Activated CD4-positive, CD25-positive, alpha-beta regulatory T cell treated with anti-CD3 and anti-CD28 coated beads, Interleukin-2, amount 50 U/mL, for 16 hours (primary cell): Measurements from ENCODE around the gene SPATA33.

ENCODE experiments used
- DNase-seq: peaks from one replicate; pipeline ENCODE4 v3.0.0-alpha.2; 2020; ENCODE audit warnings: low read depth, low spot score

Gene SPATA33

DNA sequence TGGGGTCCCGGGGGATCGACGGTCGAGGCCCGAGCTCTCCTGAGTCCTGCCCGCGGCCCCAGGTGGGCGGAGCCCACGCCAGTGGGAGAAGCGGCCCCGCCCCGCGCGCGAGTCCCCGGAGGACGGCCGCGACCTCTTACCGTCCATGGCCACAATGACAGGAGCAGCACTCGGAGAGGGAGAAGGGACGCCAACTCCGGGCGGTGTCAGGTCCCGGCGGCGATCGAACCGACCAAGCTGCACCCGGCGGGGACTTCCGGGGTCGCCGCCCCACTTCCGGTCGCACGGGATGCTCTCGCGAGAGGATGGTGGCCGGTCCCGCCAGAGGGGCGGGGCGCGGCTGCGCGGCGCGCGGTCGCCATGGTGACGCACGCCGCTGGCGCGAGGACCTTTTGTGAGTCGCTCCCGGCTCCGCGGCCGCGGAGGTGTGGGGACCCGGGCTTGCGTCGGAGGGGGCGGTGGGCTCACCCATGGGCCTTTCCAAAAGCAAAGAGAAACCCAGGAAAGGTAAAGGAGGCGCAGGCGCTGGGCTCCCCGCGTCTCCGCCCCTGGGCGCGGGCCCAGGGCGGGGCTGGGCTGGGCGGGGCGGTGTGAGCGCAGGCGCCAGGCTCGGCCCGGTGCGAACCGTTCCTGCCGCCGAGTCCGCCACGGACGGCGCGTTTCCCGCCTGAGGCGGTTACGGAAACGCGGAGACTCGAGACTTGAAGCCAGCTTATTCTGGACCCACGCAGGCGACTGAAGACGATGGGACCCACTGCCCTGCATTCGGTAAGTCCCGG lies at the start of gene SPATA33, which contains the start of gene CHMP1A:
TSS of gene SPATA33 (plus strand) at position 395 of the 779 bp plus-strand sequence. CDS start at position 471, 76 bp downstream.
TSS of gene CHMP1A (minus strand) at position 267 of the 779 bp plus-strand sequence. CDS start at position 147, 120 bp downstream.
- DNase-seq = peak; percentile 82

DNA sequence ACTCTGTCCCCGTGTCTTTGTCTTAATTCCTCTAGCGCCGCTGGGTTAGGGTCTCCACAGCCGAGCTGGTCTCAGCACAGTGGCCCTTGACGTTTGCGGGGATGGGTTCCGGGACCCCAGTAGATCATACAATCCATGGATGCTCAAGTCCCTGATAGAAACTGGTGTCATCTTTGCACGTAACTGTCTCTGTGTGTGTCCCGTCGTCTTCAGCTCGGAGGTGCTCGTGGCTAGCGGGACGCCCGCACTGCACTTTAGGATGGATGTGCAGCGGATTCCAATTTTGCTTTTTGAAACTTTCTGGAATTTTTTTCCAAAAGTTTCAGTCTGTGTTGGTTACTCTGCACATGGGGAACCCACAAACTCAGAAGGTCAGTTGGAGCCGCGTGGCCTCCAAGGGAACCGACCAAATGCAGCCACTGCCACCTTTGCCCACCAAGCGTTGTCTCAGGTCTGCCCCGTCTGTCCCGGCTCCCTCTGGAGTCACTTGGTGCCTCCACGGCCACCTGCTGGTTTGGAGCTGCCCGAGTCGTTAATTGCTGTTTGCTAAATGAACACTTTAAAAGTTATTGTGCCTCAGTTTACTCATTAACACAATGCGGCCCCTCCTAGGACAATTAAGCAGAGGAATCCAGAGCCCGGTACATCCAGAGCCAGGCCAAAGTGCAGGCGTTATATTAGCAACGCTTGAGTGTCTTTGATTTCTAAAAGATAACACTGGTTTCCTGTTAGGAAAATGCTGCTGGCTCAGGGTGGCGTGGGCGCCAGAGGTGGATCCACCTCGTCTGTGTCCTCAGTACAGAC lies 49.5 kb upstream of the SPATA33 start:
- DNase-seq = no peak

- DNase-seq = no peak
These were observed 47.6 kb upstream of the SPATA33 start for GRCh38 chr16:89610108-89610453.

DNA sequence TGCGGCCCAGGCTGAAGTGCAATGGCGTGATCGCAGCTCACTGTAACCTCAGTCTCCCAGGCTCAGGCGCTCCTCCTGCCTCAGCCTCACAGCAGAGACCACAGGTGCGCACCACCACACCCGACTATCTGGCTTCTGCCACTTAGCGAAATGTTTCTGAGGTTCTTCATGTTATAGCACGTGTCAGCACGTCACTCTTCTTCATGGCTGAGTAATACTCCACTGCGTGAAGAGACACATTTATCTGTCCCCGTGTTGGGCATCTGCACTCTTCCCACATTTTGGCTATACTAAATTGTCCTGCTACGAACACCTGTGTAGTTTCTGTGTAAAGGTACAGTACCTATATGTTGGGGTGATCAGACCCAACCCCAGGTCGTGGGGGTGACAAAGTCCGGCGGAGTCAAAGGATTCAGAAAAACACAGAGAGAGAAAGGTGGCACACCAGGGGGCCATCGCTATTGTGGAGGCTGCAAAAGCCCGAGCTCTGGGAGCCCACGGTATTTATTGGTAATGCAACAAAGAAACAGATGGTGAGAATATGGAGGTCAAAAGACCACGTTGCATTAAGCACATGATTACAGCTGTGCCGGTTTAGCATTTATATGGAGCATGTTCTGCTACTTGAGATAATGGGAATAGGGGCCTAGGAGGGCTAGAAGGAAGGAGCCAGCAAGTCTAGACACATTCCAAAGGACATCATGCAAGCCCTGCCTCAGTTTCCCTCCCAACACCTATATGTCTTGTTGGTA lies 45.0 kb upstream of the SPATA33 start:
- no peak for DNase-seq

- DNase-seq = no peak
These were observed 44.2 kb upstream of the SPATA33 start, which contains the start of gene DPEP1 for GRCh38 chr16:89613231-89613953. DPEP1 (plus strand) TSS chr16:89613642; CDS start chr16:89630411, 16,769 bp downstream.

DNA sequence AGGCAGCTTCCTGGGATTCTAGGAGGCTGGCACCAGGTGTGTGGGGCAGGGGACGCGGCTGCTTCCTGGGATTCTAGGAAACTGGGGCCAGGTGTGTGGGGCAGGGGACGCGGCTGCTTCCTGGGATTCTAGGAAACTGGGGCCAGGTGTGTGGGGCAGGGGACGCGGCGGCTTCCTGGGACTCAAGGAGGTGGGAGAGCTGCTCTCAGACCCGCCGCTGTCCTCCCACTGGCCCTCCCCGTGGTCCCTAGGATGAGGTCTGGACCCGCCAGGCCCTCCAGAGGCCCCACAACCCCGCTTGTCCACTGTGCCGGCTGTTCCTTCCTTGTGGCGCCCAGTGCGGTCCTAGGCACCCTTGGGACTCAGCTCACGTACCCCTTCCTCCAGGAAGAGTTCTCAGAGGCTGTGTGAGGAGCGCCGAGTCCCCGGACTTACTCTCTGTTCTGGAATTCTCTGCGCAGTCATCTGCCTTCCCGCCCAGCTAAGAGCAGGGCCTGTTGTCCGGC lies 43.6 kb upstream of the SPATA33 start:
- no peak for DNase-seq

DNA sequence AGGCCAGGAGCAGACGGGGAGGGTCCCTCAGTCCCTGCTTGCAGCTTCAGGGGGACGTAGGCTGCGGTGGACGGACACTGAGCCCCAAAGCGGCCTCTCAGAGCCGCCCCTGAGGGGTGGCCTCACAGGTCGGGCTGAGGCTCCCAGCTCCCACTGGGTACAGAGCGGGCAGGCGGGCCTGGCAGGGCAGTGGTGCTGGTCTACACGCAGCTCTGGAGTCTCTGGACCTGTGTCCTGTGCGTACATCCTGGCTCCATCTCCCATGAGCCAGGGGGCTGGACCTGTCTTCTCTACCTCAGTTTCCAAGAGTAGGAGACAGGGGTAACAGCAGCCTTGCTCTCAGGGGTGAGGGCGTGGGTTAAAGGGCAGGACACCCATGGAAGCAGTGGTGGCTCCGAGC lies 42.5 kb upstream of the SPATA33 start:
- DNase-seq = no peak

DNA sequence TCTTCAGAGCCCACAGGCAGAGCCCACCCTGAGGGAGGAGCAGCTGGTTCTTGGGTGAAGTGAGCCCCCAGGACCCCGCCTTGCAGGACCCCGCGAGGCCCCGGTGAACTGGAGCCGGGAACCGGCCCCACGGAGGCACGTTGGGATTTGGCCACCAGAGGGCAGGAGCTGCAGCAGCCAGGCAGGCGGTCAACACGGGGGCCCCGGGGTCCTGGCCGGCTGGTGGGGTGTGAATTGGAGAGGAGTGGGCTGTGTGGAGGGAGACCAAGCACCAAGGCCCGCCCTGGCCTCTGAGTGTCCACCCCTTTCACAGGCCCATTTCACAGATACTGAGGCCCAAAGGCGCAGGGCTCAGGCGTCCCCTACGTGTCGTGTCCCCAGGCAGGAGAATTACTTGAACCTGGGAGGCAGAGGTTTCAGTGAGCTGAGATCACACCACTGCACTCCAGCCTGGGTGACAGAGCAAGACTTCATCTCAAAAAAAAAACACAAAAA lies 42.0 kb upstream of the SPATA33 start:
- no peak for DNase-seq

GRCh38 chr16:89616623-89617022 lies 41.0 kb upstream of the SPATA33 start:
- DNase-seq = no peak

DNA sequence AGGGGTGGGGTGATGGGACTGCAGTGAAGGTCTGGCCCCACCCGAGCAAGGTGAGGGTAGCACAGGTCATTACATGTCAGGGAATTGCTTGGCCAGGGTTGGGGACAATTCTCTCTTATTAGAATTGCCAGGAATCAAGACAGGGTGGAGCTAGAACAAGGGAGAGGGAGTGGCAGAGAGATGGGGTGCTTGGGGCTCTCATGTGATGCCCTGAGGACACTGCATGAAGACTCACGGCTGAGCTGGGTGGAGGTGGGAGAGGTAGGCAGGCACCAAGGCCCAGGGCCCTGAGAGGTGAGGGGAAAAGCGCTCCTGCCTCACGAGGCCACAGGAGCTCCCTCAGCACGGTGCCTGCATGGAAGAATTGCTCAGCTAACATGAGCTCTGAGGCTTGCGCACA lies 40.6 kb upstream of the SPATA33 start:
- no peak for DNase-seq

GRCh38 chr16:89618109-89618998 lies 39.3 kb upstream of the SPATA33 start:
- DNase-seq = no peak

- no peak for DNase-seq
These were observed 37.8 kb upstream of the SPATA33 start for GRCh38 chr16:89619840-89620239.

DNA sequence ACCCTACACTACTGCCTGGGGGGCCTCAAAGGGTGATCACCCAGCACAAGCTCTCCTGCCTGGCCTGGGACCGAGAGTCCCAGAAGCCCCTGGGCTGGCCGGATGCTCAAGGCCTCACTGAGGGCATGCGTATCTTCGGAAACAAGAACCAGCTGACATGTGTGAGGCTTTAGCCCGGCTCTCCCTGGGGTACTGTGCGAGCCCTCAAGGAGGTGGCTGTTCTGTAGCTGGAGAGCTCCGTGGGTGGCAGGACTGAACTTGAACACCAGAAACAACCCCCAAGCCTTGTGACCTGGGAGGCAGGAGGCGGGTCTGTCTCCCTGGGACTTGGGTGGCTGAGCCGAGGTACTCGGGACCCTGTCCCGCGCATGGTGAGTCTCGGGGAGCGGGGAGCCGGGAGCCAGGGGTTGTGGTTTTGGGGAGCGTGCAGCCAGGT lies 37.2 kb upstream of the SPATA33 start:
- no peak for DNase-seq

DNA sequence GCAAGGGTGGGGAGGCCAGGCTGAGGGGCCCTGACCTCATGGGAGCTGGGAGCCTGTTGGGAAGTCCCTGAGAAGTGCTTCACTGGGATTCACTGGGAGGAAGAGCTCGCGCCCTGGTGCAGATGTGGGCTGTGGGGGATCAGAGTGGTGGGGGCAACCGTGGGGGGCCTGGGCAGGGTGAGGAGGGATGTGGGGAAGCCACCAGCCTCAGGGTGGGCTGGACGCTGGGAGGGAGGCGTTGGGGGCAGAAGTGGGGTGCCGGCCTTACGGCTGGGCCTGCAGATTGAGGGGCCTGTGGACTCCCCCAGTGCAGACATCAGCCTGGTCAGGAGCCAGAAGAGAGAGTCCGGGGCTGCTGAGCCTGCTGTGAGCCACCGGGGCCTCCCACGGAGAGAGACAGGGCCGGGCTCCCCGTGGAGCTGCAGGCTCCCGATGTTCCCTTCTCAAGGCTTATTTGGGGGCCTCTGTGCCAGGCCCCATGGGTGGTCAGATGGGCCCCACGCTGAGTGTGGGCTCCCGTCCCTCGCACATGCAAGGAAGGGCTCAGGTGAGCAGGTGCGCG lies 36.4 kb upstream of the SPATA33 start:
- DNase-seq = no peak

GRCh38 chr16:89621698-89622409 lies 35.8 kb upstream of the SPATA33 start:
- no peak for DNase-seq

- no peak for DNase-seq
These were observed 34.0 kb upstream of the SPATA33 start for GRCh38 chr16:89623511-89624261.

DNA sequence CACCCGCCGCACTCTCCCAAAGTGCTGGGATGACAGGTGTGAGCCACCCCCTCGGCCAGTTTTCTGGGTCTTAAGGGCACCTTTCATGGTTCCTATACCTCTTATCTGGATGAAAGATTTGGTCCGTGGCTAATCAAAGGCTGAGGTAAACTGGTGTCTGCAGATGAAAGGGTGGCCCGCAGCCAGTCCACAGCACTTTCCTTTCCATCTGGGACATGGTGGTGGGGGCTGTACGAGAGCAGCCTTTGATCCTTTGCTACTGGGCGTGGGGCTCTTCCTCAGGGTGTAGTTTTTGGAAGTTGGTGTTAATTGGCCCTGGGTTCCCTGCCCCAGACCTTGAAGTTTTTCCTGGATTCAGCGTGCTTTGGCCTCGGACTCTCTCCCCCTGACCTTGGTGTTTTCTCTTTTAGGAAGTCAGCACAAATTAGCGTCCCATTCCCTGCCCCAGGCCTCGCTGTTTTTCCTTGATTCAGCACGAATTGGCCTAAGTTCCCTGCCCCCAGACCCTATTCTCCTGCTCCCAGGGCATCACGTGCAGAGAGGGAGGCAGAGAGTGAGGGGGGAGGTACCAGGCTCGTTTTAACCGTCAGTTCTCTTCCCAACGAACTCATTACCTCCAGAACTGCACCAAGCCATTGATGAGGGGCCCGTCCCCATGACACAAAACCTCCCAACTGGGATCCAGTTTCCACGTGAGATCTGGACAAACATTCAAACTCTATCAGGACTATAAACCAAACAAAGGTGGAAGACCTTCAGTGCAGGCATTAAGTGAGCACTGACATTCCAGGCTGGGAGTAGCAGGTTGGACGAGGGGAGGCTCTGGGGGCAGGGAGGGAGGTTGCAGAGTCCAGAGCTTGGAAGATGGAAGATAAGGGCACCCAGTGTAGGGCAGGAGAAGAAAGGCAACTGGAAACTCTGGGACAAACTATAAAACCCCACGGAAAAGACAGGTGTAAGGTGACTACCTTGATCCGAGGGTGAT lies 32.6 kb upstream of the SPATA33 start:
- DNase-seq = no peak
